Spleen (tissue), 11 donors: Measurements from ENCODE around the gene CYP39A1. TPM values are rescaled to one million over a fixed set of nuclear protein-coding genes. Genes with fewer than 3 reads are reported as not detected.

Source experiments
- DNase-seq: peaks from one replicate; pipeline ENCODE4 v3.0.0-alpha.2; 2020
- H3K27ac ChIP-seq, 8 donors: fragments of 200-600 bp; sonication (generic) in 7 of 8; 1 replicate in 4 of 8; 2 replicates in 4 of 8; pipeline versions ENCODE4 v1.5.0 to v1.8.0; 2016 to 2021; ENCODE audit warnings: inconsistent platforms in 4 of 8, mild to moderate bottlenecking in 4 of 8, moderate library complexity in 1 of 8
- H3K27me3 ChIP-seq, 7 donors: fragments of 200-600 bp; sonication (generic) in 6 of 7; replicated peaks in 1 of 7; 1 replicate in 4 of 7; 2 replicates in 3 of 7; pipeline versions ENCODE4 v1.5.0 to v1.8.0; 2016 to 2021; ENCODE audit warnings: inconsistent platforms in 3 of 7, mild to moderate bottlenecking in 1 of 7
- H3K36me3 ChIP-seq, 6 donors: fragments of 200-600 bp; sonication (generic) in 5 of 6; 1 replicate in 4 of 6; 2 replicates in 2 of 6; pipeline versions ENCODE4 v1.5.0 to v1.8.0; 2016 to 2021; ENCODE audit warnings: inconsistent platforms in 2 of 6
- H3K4me1 ChIP-seq, 6 donors: fragments of 200-600 bp; sonication (generic) in 5 of 6; 1 replicate in 3 of 6; 2 replicates in 3 of 6; pipeline versions ENCODE4 v1.5.0 to v1.8.0; 2016 to 2021; ENCODE audit warnings: inconsistent platforms in 3 of 6
- H3K4me3 ChIP-seq, 8 donors: fragments of 200-600 bp; sonication (generic) in 7 of 8; 1 replicate in 4 of 8; 2 replicates in 4 of 8; pipeline versions ENCODE4 v1.5.0 to v1.8.0; 2016 to 2021; ENCODE audit warnings: inconsistent platforms in 4 of 8, mild to moderate bottlenecking in 4 of 8, moderate library complexity in 2 of 8
- H3K9me3 ChIP-seq, 8 donors: fragments of 200-600 bp; sonication (generic) in 7 of 8; 1 replicate in 4 of 8; 2 replicates in 4 of 8; pipeline versions ENCODE4 v1.5.0 to v1.8.0; 2016 to 2021; ENCODE audit warnings: inconsistent platforms in 4 of 8
- CTCF ChIP-seq, 11 experiments: fragments of 200-600 bp in 7 of 11; fragments of 450-650 bp in 4 of 11; sonication (generic) in 4 of 11; IDR thresholded peaks in 8 of 11; conservative IDR thresholded peaks in 3 of 11; 1 replicate in 7 of 11; 2 replicates in 4 of 11; pipeline versions ENCODE4 v1.4.0 to v1.8.0; 2016 to 2021; ENCODE audit warnings: antibody characterized with exemption in 11 of 11, inconsistent platforms in 4 of 11, mild to moderate bottlenecking in 1 of 11
- POLR2A ChIP-seq, 3 donors: fragments of 450-650 bp; IDR thresholded peaks; one replicate each; pipeline ENCODE4 v1.5.1; 2017; ENCODE audit warnings: antibody characterized with exemption in 3 of 3, mild to moderate bottlenecking in 1 of 3
- POLR2AphosphoS5 ChIP-seq, 3 donors: sonication (generic); formaldehyde crosslinking; IDR thresholded peaks; one replicate each; pipeline ENCODE4 v1.5.1; 2017; ENCODE audit warnings: antibody characterized with exemption in 3 of 3
- WGBS, 5 donors: extraction: QIAGEN DNeasy Blood & Tissue Kit in 3 of 5; methylation state at CpG; one replicate each; pipeline versions ENCODE4 v1.1.5 to v1.1.7; 2013 to 2018; 5-methylcytosine and 5-hydroxymethylcytosine counted together
- intact Hi-C: fragments of 100-400 bp; cut with DNase I; formaldehyde crosslinking; loops from one replicate; pipeline ENCODE4 v1.15.0; 2023; ENCODE audit warnings: low total_unique reads
- polyA plus RNA-seq, 3 donors: library from polyadenylated mRNA; stranded (reverse); fragments of 200-250 nt; gene quantifications; one replicate each; pipeline ENCODE4 v1.2.1, GENCODE V29; 2013
- total RNA-seq, 7 donors: library from RNA; depleted of rRNA in 3 of 7; stranded (reverse); fragments of >200 nt in 3 of 7; fragmentation: NEBNext Ultra II Directional in 4 of 7; extraction: Animal tissue kit (Norgen Biotek cat#: 25700) in 4 of 7; gene quantifications; one replicate each; pipeline versions ENCODE4 v1.1.0 to v1.2.1, GENCODE V29; 2016 to 2021
- donor health status: healthy with polysubstance abuse.
- donor health status: DM: no; HTN: no; CAD: no; lungs with moderate emphysema.
- donor health status: DM: no; HTN: no; CAD: no.
- donor health status: Bipolar disorder and iron deficiency.
- donor health status: healthy.
- donor health status: DM: no; HTN: no; CAD: no.
- donor health status: DM: yes; HTN: yes; CAD: no.

The CYP39A1 gene
- total and polyA plus RNA-seq, 10 donors, result 0.39 to 2.8 (median 0.91) TPM

GRCh38 chr6:46635462-46635861 lies 17.2 kb downstream of the CYP39A1 start:
- Histone ChIP-seq H3K27me3 (peaks cover 0 to 12% (median 0%) of the 10 kb centered on the region in 7 donors), H3K36me3 (no peaks in the 10 kb centered on the region), H3K4me1 (no peaks in the 10 kb centered on the region), H3K4me3 (no peak overlapping the region), H3K9me3 (no peaks in the 10 kb centered on the region), H3K27ac (no peak overlapping the region)
- intact Hi-C loops, result no loop called here
- DNase-seq, result no peak
- WGBS, 5 donors, result 76 to 86% (median 83%) methylated on average over 6 of the region's 6 CpGs
- TF ChIP-seq POLR2A (IDR thresholded peaks at IDR 0.05) (no peak), POLR2AphosphoS5 (IDR thresholded peaks at IDR 0.05) (no peak), CTCF (IDR thresholded peaks at IDR 0.05 in 8 of 11, conservative IDR thresholded peaks at IDR 0.05 in 3 of 11) (no peak)

DNA sequence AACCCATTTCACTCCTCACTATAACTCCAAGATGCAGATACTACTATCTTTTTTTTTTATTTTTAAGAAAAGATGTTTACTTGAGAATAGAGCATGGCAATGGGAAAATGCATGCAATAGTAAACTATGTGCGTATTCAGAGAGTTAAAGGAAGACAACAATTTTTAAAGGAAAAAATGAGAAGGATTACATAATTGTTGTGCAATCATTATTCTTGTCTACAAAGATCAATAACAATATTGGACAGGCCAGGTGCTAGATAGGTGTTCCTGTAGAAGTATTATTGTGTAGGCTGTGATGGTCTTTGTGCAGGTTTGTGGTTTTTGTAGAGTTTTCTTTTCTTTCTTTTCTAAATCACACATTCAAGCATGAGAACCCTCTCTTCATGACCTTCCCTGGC lies 20.6 kb downstream of the CYP39A1 start:
- intact Hi-C loops, result no loop called here
- TF ChIP-seq CTCF (IDR thresholded peaks at IDR 0.05 in 8 of 11, conservative IDR thresholded peaks at IDR 0.05 in 3 of 11), result no peak
- no peak for TF ChIP-seq POLR2A (IDR thresholded peaks at IDR 0.05)
- TF ChIP-seq POLR2AphosphoS5 (IDR thresholded peaks at IDR 0.05), result no peak
- 86 to 100% (median 95%) methylated on average over 1 of the region's 1 CpG for WGBS, 5 donors

GRCh38 chr6:46629691-46630090 lies 22.9 kb downstream of the CYP39A1 start:
- TF ChIP-seq POLR2A (IDR thresholded peaks at IDR 0.05), result no peak
- Histone ChIP-seq H3K4me1 (peaks cover 0 to 10% (median 7%) of the 10 kb centered on the region in 6 donors), H3K27me3 (no peaks in the 10 kb centered on the region), H3K27ac (no peak overlapping the region), H3K4me3 (no peak overlapping the region), H3K9me3 (no peaks in the 10 kb centered on the region), H3K36me3 (no peaks in the 10 kb centered on the region)
- intact Hi-C loops, result loop anchor here (5.0 to 10.0 kb wide), 3 partner anchors 205 to 535 kb away; no protein-coding TSS in a partner anchor
- 92 to 97% (median 95%) methylated on average over 7 of the region's 7 CpGs for WGBS, 5 donors
- DNase-seq, result no peak

More for the DNA sequence above, 20.6 kb downstream of the CYP39A1 start:
- no peak overlapping the region for H3K4me3 ChIP-seq
- no peaks in the 10 kb centered on the region for H3K4me1 ChIP-seq
- DNase-seq, result no peak
- H3K27me3 ChIP-seq, result peaks cover 0 to 3% (median 0%) of the 10 kb centered on the region in 7 donors
- no peak overlapping the region for H3K27ac ChIP-seq
- no peaks in the 10 kb centered on the region for H3K9me3 ChIP-seq
- H3K36me3 ChIP-seq, result no peaks in the 10 kb centered on the region

GRCh38 chr6:46628976-46629375 lies 23.6 kb downstream of the CYP39A1 start:
- H3K27me3 ChIP-seq, result no peaks in the 10 kb centered on the region
- intact Hi-C loops, result loop anchor here (5.0 to 10.0 kb wide), 3 partner anchors 204 to 534 kb away; no protein-coding TSS in a partner anchor
- no peak for DNase-seq
- 87 to 95% (median 89%) methylated on average over 3 of the region's 3 CpGs for WGBS, 5 donors
- H3K36me3 ChIP-seq, result no peaks in the 10 kb centered on the region
- peaks cover 0 to 10% (median 7%) of the 10 kb centered on the region in 6 donors for H3K4me1 ChIP-seq
- H3K4me3 ChIP-seq, result no peak overlapping the region
- TF ChIP-seq CTCF (IDR thresholded peaks at IDR 0.05 in 8 of 11, conservative IDR thresholded peaks at IDR 0.05 in 3 of 11) (no peak), POLR2AphosphoS5 (IDR thresholded peaks at IDR 0.05) (no peak), POLR2A (IDR thresholded peaks at IDR 0.05) (no peak)
- no peak overlapping the region for H3K27ac ChIP-seq
- H3K9me3 ChIP-seq, result no peaks in the 10 kb centered on the region
